CD4-positive, alpha-beta T cell (primary cell): ENCODE measurements around the gene FGF14. TPM values are rescaled to one million over a fixed set of nuclear protein-coding genes. Genes with fewer than 3 reads are reported as not detected.

Experiments used
- ATAC-seq: fragments of 200-7000 bp; cut with Tn5 transposase; one replicate; pipeline ENCODE4 v1.10.0; 2022; ENCODE audit warnings: mild to moderate bottlenecking; ENCODE audit not compliant: poor library complexity
- CTCF ChIA-PET: fragments of 350-600 bp; sonication (Branson Sonifier 250); formaldehyde crosslinking; loops from one replicate; lab custom pipeline; 2021; ENCODE audit warnings: antibody characterized with exemption, inconsistent platforms; lab: Charles Lee
- POLR2A ChIA-PET: fragments of 350-600 bp; sonication (Branson Sonifier 250); formaldehyde crosslinking; loops from one replicate; lab custom pipeline; 2021; ENCODE audit warnings: antibody characterized with exemption, inconsistent platforms; lab: Charles Lee
- DNase-seq, 14 experiments: peaks; one replicate each; pipeline ENCODE4 v3.0.0-alpha.2; 2013 to 2020; ENCODE audit warnings: mixed read lengths in 2 of 14
- H3K27ac ChIP-seq, 2 donors: one replicate each; pipeline versions ENCODE4 v1.5.1 to v1.7.0; 2013; ENCODE audit warnings: low read length in 2 of 2, low read depth in 1 of 2, mild to moderate bottlenecking in 1 of 2
- H3K27me3 ChIP-seq, 2 experiments: 1 replicate in 1 of 2; 2 replicates in 1 of 2; pipeline versions ENCODE4 v1.6.1 to v1.7.0; 2013; ENCODE audit warnings: low read length in 2 of 2, control low read depth in 1 of 2, mild to moderate bottlenecking in 1 of 2, moderate library complexity in 1 of 2; ENCODE audit not compliant: insufficient read depth in 2 of 2, control insufficient read depth in 1 of 2
- H3K36me3 ChIP-seq: one replicate; pipeline ENCODE4 v1.6.1; 2013; ENCODE audit warnings: low read length, control low read depth; ENCODE audit not compliant: insufficient read depth
- H3K4me1 ChIP-seq: one replicate; pipeline ENCODE4 v1.6.1; 2013; ENCODE audit warnings: low read length, control low read depth; ENCODE audit not compliant: insufficient read depth
- H3K4me3 ChIP-seq: one replicate; pipeline ENCODE4 v1.5.1; 2013; ENCODE audit warnings: mild to moderate bottlenecking, low read length, moderate library complexity
- H3K9me3 ChIP-seq, 2 experiments: 1 replicate in 1 of 2; 2 replicates in 1 of 2; pipeline versions ENCODE4 v1.6.1 to v1.7.0; 2013; ENCODE audit warnings: low read length in 2 of 2, mild to moderate bottlenecking in 2 of 2, control low read depth in 1 of 2, moderate library complexity in 1 of 2; ENCODE audit not compliant: control insufficient read depth in 1 of 2, insufficient read depth in 1 of 2
- H3K27ac Mint-ChIP-seq: one replicate; pipeline ENCODE4 v1.8.0; 2020; ENCODE audit warnings: mixed read lengths
- H3K27me3 Mint-ChIP-seq: one replicate; pipeline ENCODE4 v1.8.0; 2021; ENCODE audit warnings: mixed read lengths
- H3K36me3 Mint-ChIP-seq: one replicate; pipeline ENCODE4 v1.8.0; 2021; ENCODE audit warnings: low read depth, mixed read lengths
- H3K4me1 Mint-ChIP-seq: one replicate; pipeline ENCODE4 v1.8.0; 2021; ENCODE audit warnings: low read depth, mixed read lengths
- H3K4me3 Mint-ChIP-seq: one replicate; pipeline ENCODE4 v1.8.0; 2020; ENCODE audit warnings: mild to moderate bottlenecking, mixed read lengths
- H3K9me3 Mint-ChIP-seq: one replicate; pipeline ENCODE4 v1.8.0; 2020; ENCODE audit warnings: mixed read lengths
- intact Hi-C, 2 experiments: fragments of 100-400 bp; cut with DNase I in 1 of 2; cut with micrococcal nuclease in 1 of 2; formaldehyde crosslinking; loops; one replicate each; pipeline versions ENCODE4 v1.15.1 to v1.9.0; 2023 to 2025; cut with DNase I, micrococcal nuclease
- total RNA-seq, 174 experiments: library from RNA in 2 of 174; stranded (reverse) in 2 of 174; gene quantifications; one replicate each; pipeline ENCODE4 v1.2.3 and lab custom pipeline; 2021 to 2026
- TF ChIP-seq, protein P1 (sequence below): fragments of 200-600 bp; IDR thresholded peaks from one replicate; pipeline ENCODE4 v1.8.0; 2022; ENCODE audit warnings: antibody characterized with exemption, mild to moderate bottlenecking

FGF14 gene
- total RNA-seq, 2 experiments from 2014 or later: not detected

DNA sequence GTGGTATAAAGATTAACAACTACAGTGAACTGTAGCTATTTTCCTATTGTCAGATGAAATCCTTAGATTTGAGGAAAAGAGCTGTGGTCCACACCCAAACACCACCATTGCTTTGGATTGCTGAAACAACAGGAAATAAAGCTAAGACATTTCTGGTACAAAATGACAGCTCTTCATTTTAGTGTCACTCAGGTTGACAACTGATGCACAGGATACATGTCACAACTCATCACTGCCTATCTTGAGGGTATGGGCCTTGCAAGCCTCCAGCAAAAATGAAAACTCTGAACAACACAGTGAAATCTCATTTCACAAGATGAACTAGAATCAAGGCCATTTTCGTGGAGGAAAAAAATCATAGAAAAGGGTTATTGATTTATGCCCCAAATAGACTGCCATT, 609.7 kb downstream of the FGF14 start:
- H3K36me3 Mint-ChIP-seq: no peaks in the 10 kb centered on the region
- H3K27ac Mint-ChIP-seq: no peak overlapping the region
- ATAC-seq (no peak), DNase-seq (no peak)
- ChIA-PET POLR2A (no interaction called here), CTCF (no interaction called here)
- no peaks in the 10 kb centered on the region for H3K4me1 Mint-ChIP-seq
- intact Hi-C loops: no loop called here
- no peaks in the 10 kb centered on the region for H3K9me3 Mint-ChIP-seq
- H3K27me3 Mint-ChIP-seq: peaks cover 5% of the 10 kb centered on the region
- Histone ChIP-seq H3K4me3 (no peak overlapping the region), H3K4me1 (no peaks in the 10 kb centered on the region), H3K27ac (no peak overlapping the region), H3K27me3 (no peaks in the 10 kb centered on the region), H3K9me3 (no peaks in the 10 kb centered on the region), H3K36me3 (no peaks in the 10 kb centered on the region)
- no peak overlapping the region for H3K4me3 Mint-ChIP-seq
- TF ChIP-seq, protein P1, sequence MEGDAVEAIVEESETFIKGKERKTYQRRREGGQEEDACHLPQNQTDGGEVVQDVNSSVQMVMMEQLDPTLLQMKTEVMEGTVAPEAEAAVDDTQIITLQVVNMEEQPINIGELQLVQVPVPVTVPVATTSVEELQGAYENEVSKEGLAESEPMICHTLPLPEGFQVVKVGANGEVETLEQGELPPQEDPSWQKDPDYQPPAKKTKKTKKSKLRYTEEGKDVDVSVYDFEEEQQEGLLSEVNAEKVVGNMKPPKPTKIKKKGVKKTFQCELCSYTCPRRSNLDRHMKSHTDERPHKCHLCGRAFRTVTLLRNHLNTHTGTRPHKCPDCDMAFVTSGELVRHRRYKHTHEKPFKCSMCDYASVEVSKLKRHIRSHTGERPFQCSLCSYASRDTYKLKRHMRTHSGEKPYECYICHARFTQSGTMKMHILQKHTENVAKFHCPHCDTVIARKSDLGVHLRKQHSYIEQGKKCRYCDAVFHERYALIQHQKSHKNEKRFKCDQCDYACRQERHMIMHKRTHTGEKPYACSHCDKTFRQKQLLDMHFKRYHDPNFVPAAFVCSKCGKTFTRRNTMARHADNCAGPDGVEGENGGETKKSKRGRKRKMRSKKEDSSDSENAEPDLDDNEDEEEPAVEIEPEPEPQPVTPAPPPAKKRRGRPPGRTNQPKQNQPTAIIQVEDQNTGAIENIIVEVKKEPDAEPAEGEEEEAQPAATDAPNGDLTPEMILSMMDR: no peak

DNA sequence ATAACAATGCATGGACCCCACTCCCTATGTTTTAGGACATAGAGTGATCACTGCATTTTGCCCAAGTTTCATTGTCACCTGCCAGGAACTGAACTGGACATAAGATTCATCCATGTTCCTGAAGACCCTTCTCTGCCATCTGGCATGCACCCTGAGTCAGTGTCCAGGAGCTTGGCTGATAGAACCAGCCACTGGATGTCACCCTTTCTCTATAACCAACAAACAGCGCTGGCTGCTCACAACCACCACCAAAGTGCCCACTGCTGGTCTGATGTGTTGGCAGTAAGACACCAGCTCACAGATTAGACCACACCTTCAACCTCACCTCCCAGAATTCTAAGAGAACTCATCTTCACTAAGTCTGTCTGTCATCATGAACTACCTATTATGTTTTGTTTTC, 616.0 kb downstream of the FGF14 start:
- Mint-ChIP-seq H3K4me3 (no peak overlapping the region), H3K9me3 (no peaks in the 10 kb centered on the region), H3K4me1 (no peaks in the 10 kb centered on the region), H3K36me3 (no peaks in the 10 kb centered on the region), H3K27ac (no peak overlapping the region), H3K27me3 (peaks cover 5% of the 10 kb centered on the region)
- Histone ChIP-seq H3K36me3 (no peaks in the 10 kb centered on the region), H3K27ac (no peak overlapping the region), H3K27me3 (no peaks in the 10 kb centered on the region), H3K4me3 (no peak overlapping the region), H3K9me3 (no peaks in the 10 kb centered on the region), H3K4me1 (no peaks in the 10 kb centered on the region)
- TF ChIP-seq, protein P1: no peak
- ATAC-seq (no peak), DNase-seq (no peak)
- ChIA-PET CTCF (no interaction called here), POLR2A (no interaction called here)
- intact Hi-C loops: no loop called here

DNA sequence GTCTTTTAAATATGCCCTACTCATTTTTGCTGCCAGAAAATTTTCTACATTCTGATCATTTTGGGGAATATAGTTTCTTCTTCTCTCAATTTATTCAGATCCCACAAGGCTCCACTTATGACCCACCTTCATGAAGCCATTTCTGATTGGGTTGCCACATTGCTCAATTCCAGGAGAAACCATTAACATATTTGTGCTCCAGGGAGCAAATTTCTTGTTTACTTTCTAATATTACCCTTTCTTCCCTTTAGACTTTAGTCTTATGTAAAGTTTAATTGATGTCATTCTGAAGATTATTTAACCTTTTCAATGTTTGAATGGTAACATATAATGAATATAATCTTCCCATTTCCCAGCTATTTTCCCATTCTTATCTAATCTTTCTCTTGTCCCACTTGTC, 617.5 kb downstream of the FGF14 start:
- Mint-ChIP-seq H3K36me3 (no peaks in the 10 kb centered on the region), H3K27me3 (peaks cover 5% of the 10 kb centered on the region), H3K9me3 (no peaks in the 10 kb centered on the region), H3K4me1 (no peaks in the 10 kb centered on the region), H3K4me3 (no peak overlapping the region), H3K27ac (no peak overlapping the region)
- Histone ChIP-seq H3K36me3 (no peaks in the 10 kb centered on the region), H3K4me3 (no peak overlapping the region), H3K4me1 (no peaks in the 10 kb centered on the region), H3K27me3 (no peaks in the 10 kb centered on the region), H3K27ac (no peak overlapping the region), H3K9me3 (no peaks in the 10 kb centered on the region)
- intact Hi-C loops: no loop called here
- ATAC-seq: no peak
- CTCF ChIA-PET: no interaction called here
- TF ChIP-seq, protein P1: no peak
- DNase-seq: no peak
- POLR2A ChIA-PET: no interaction called here
